Activated CD8-positive, alpha-beta T cell treated with anti-CD3 and anti-CD28 coated beads, Interleukin-2, amount 10 ng/mL, durations not matched to agents 7 days and 5 days (primary cell): ENCODE data around the gene ST3GAL2. TPM values are rescaled to one million over a fixed set of nuclear protein-coding genes. Genes with fewer than 3 reads are reported as not detected.
"Not testable (repeated sequence)": the region's sequence is repeated elsewhere in the genome, so short reads cannot be mapped to it uniquely, and the experiment has no call there.

Source experiments
- ATAC-seq: fragments of 150-1000 bp; cut with Tn5 transposase; one replicate; pipeline ENCODE4 v1.10.0; 2021; ENCODE audit warnings: moderate library complexity
- CTCF ChIA-PET: fragments of 350-600 bp; sonication (Branson Sonifier 250); formaldehyde crosslinking; loops from one replicate; lab custom pipeline; 2021; ENCODE audit warnings: antibody characterized with exemption; lab: Charles Lee
- POLR2A ChIA-PET: fragments of 350-600 bp; sonication (Branson Sonifier 250); formaldehyde crosslinking; loops from one replicate; lab custom pipeline; 2021; ENCODE audit warnings: antibody characterized with exemption; lab: Charles Lee
- DNase-seq: peaks from one replicate; pipeline ENCODE4 v3.0.0-alpha.2; 2020
- H3K27ac Mint-ChIP-seq: one replicate; pipeline ENCODE4 v1.8.0; 2021; ENCODE audit warnings: mild to moderate bottlenecking, mixed read lengths
- H3K27me3 Mint-ChIP-seq: one replicate; pipeline ENCODE4 v1.8.0; 2021; ENCODE audit warnings: low read depth, mixed read lengths
- H3K36me3 Mint-ChIP-seq: one replicate; pipeline ENCODE4 v1.8.0; 2021; ENCODE audit warnings: low read depth, mixed read lengths
- H3K4me1 Mint-ChIP-seq: one replicate; pipeline ENCODE4 v1.8.0; 2021; ENCODE audit warnings: low read depth, mixed read lengths
- H3K4me3 Mint-ChIP-seq: one replicate; pipeline ENCODE4 v1.8.0; 2021; ENCODE audit warnings: mild to moderate bottlenecking, mixed read lengths
- H3K9me3 Mint-ChIP-seq: one replicate; pipeline ENCODE4 v1.8.0; 2022; ENCODE audit warnings: mixed read lengths; ENCODE audit not compliant: insufficient read depth
- total RNA-seq, 2 experiments: library from RNA; stranded (reverse); gene quantifications; one replicate each; pipeline ENCODE4 v1.2.3, GENCODE V29; 2021

ST3GAL2 gene
- total RNA-seq, 2 experiments from 2014 or later: 34.1 to 39.0 TPM

GRCh38 chr16:70392606-70393005 is 46.3 kb downstream of the ST3GAL2 start:
- Mint-ChIP-seq H3K9me3 (no peaks in the 10 kb centered on the region), H3K27me3 (no peaks in the 10 kb centered on the region), H3K27ac (no peak overlapping the region), H3K4me3 (no peak overlapping the region), H3K4me1 (peaks cover 12% of the 10 kb centered on the region), H3K36me3 (peaks cover 11% of the 10 kb centered on the region)
- no peak for DNase-seq
- ChIA-PET POLR2A (interaction anchor here (1.3 to 3.3 kb wide), 2 partner anchors 11 to 33 kb away, joined by 3 to 13 read pairs; no protein-coding TSS in a partner anchor), CTCF (interaction anchor here (0.9 kb wide), 1 partner anchor 61 kb away, joined by 4 read pairs; the partner anchor contains the start of gene FCSK)
- ATAC-seq: no peak

DNA sequence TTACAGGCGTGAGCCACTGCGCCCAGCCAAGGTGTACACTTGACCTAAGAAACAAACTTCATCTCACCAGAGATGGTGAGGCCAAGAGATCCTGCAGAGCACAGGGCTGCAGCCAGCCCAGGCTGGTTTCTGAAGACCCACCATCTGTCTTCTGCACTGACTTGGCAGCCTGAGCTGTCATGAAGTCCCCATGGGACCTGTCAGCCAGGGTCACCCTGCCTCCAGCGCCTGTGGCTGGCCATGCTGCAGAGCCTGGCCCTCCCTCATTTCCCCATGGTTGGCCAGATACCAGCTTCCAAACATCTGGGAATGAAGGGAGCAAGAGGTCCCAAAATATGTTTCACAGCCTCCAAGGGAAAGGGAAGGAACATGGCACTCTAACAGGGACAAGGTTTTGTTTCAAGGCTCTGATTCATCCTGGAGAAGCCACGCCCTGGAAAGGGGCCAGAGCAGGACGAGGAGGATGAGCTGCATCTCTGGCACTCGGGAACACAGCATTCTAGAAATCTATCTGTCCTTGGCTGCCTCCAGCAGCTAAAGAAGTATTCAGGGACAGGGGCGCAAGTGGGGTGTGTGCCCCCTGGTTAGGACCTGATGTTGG is 46.9 kb downstream of the ST3GAL2 start:
- Mint-ChIP-seq H3K36me3 (peaks cover 11% of the 10 kb centered on the region), H3K27ac (no peak overlapping the region), H3K4me1 (peaks cover 12% of the 10 kb centered on the region), H3K27me3 (no peaks in the 10 kb centered on the region), H3K9me3 (no peaks in the 10 kb centered on the region), H3K4me3 (no peak overlapping the region)
- ChIA-PET CTCF (interaction anchor here (0.9 to 1.3 kb wide), 2 partner anchors 22 to 62 kb away, joined by 3 to 4 read pairs; partner anchors contain the start of gene FCSK), POLR2A (interaction anchor here (3.3 kb wide), 1 partner anchor 11 kb away, joined by 13 read pairs; no protein-coding TSS in a partner anchor)
- no peak for DNase-seq
- ATAC-seq: no peak

GRCh38 chr16:70391446-70391845 is 47.5 kb downstream of the ST3GAL2 start:
- no peaks in the 10 kb centered on the region for H3K9me3 Mint-ChIP-seq
- ChIA-PET POLR2A (interaction anchor here (3.3 kb wide), 1 partner anchor 10 kb away, joined by 13 read pairs; no protein-coding TSS in a partner anchor), CTCF (interaction anchor here (1.3 kb wide), 1 partner anchor 22 kb away, joined by 3 read pairs; no protein-coding TSS in a partner anchor)
- H3K27ac Mint-ChIP-seq: peak overlapping the region; percentile 18
- ATAC-seq: no peak
- no peak for DNase-seq
- H3K36me3 Mint-ChIP-seq: peaks cover 11% of the 10 kb centered on the region
- no peak overlapping the region for H3K4me3 Mint-ChIP-seq
- H3K4me1 Mint-ChIP-seq: peaks cover 12% of the 10 kb centered on the region
- H3K27me3 Mint-ChIP-seq: no peaks in the 10 kb centered on the region

DNA sequence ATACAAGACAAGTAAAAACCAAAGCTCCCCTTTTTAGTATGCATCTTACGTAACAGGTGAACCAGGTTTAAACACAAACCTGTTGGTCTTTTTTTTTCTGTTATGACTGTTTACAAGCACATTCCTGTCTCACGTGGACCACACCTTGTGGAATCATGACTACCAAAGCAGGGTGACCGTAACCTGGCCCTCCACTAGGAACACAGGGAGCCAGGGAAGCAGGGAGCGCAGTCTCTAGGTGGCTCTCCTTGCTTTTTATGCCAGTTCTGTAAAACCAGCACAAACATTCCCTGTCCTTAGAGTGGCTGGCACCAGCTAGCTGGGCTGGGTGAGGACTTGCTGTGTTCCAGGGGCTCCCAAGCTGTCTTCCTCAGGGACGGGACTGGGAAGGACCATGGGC is 48.1 kb downstream of the ST3GAL2 start:
- CTCF ChIA-PET: interaction anchor here (1.1 kb wide), 2 partner anchors 71 to 118 kb away, joined by 3 to 4 read pairs; no protein-coding TSS in a partner anchor
- Mint-ChIP-seq H3K27ac (peak overlapping the region; percentile 44), H3K4me1 (peaks cover 12% of the 10 kb centered on the region)

GRCh38 chr16:70388006-70388680 is 50.8 kb downstream of the ST3GAL2 start:
- Mint-ChIP-seq H3K27ac (no peak overlapping the region), H3K27me3 (no peaks in the 10 kb centered on the region), H3K9me3 (no peaks in the 10 kb centered on the region), H3K4me3 (no peak overlapping the region), H3K36me3 (peaks cover 10% of the 10 kb centered on the region), H3K4me1 (peaks cover 9% of the 10 kb centered on the region)
- DNase-seq: no peak
- CTCF ChIA-PET: no interaction called here
- no peak for ATAC-seq
- POLR2A ChIA-PET: interaction anchor here (1.2 kb wide), 1 partner anchor 42 kb away, joined by 3 read pairs; no protein-coding TSS in a partner anchor

More for the DNA sequence above, 48.1 kb downstream of the ST3GAL2 start:
- Mint-ChIP-seq H3K9me3 (no peaks in the 10 kb centered on the region), H3K36me3 (peaks cover 11% of the 10 kb centered on the region), H3K4me3 (no peak overlapping the region), H3K27me3 (no peaks in the 10 kb centered on the region)
- DNase-seq (no peak), ATAC-seq (no peak)
- POLR2A ChIA-PET: interaction anchor here (1.0 to 3.3 kb wide), 2 partner anchors 9 to 282 kb away, joined by 4 to 13 read pairs; no protein-coding TSS in a partner anchor

GRCh38 chr16:70386289-70386986 is 52.5 kb downstream of the ST3GAL2 start:
- H3K27me3 Mint-ChIP-seq, CTCF ChIA-PET, H3K4me3 Mint-ChIP-seq, DNase-seq, H3K27ac Mint-ChIP-seq, H3K9me3 Mint-ChIP-seq, POLR2A ChIA-PET, ATAC-seq: not testable (repeated sequence)
- Mint-ChIP-seq H3K36me3 (peaks cover 19% of the 10 kb centered on the region), H3K4me1 (peaks cover 12% of the 10 kb centered on the region)

DNA sequence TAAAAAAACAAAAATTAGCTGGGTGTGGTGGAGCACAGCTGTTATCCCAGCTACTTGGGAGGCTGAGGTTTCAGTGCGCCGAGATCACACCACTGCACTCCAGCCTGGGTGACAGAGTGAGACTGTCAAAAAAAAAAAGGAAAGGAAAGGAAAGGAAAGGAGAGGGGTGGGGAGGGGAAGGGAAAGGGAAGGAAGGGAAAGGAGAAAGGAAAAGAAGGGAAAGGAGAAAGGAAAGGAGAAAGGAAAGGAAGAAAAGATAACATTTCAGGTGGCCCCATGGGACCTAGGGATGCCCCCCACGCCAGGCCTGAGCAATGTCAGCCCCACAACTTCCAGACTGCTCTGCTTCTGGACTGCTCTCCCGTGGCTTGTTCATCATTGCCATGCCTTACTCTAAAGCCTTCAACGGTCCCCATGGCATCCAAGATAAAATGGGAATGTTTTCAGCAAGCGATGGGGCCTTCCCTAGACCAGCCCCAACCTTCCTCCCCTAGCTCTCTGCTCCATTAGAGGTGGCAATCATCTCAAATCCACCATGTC is 55.4 kb downstream of the ST3GAL2 start:
- POLR2A ChIA-PET: no interaction called here
- peaks cover 27% of the 10 kb centered on the region for H3K36me3 Mint-ChIP-seq
- ATAC-seq: no peak
- DNase-seq: no peak
- no peak overlapping the region for H3K4me3 Mint-ChIP-seq
- H3K4me1 Mint-ChIP-seq: peaks cover 9% of the 10 kb centered on the region
- no peaks in the 10 kb centered on the region for H3K9me3 Mint-ChIP-seq
- H3K27me3 Mint-ChIP-seq: no peaks in the 10 kb centered on the region
- H3K27ac Mint-ChIP-seq: no peak overlapping the region
- CTCF ChIA-PET: interaction anchor here (1.2 kb wide), 1 partner anchor 16 kb away, joined by 3 read pairs; no protein-coding TSS in a partner anchor

DNA sequence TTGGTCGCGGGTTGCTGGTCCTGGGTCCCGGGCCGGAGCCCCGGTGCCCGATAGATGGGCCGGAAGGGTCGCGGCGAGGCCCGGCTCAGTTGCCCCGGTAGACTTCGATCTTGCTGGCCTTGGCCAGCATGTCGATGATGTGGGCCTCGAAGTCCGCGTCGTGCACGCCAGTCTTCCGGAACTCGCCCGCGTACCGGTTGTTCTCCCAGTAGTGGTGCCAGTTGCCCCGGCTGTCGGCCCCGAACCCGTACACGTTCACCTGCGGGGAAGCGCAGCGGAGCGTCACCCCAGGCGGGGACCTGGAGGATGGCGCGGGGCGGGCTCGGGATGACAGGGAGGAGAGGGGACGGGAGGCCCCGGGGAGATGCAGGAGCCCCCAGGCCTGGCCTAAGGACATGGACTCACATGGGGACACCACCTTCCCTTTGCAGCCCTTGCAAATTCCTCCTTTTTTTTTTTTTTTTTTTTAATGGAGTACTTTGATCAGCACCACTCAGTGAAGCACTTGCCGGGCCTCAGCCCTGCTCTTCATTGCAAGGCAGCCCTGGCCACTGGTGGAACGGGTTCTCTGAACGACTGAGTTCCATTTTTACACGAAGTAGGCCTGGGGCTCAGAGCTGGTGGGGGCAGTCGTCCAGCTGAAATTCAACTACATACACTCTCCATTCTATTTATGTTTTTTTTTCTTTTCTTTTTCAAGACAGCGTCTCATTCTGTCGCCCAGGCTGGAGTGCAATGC is 57.1 kb downstream of the ST3GAL2 start:
- Mint-ChIP-seq H3K9me3 (no peaks in the 10 kb centered on the region), H3K4me1 (peaks cover 11% of the 10 kb centered on the region), H3K36me3 (peaks cover 29% of the 10 kb centered on the region), H3K27me3 (no peaks in the 10 kb centered on the region), H3K27ac (peak overlapping the region; percentile 98), H3K4me3 (peak overlapping the region; percentile 95)
- ATAC-seq (peak; percentile 38), DNase-seq (no peak)
- CTCF ChIA-PET: interaction anchor here (0.8 to 2.4 kb wide), 13 partner anchors 12 to 272 kb away, joined by 3 to 13 read pairs (median 5); partner anchors contain the start of genes COG4, DDX19B, FCSK and SF3B3
- POLR2A ChIA-PET: interaction anchor here (0.6 to 3.7 kb wide), 25 partner anchors 9 to 1702 kb away, joined by 3 to 30 read pairs (median 4); partner anchors contain the start of genes AARS1, COG4, DDX19A and SF3B3

GRCh38 chr16:70380919-70381603 is 57.8 kb downstream of the ST3GAL2 start:
- Mint-ChIP-seq H3K27ac (peak overlapping the region; percentile 98), H3K9me3 (no peaks in the 10 kb centered on the region), H3K27me3 (no peaks in the 10 kb centered on the region), H3K4me1 (peaks cover 15% of the 10 kb centered on the region), H3K4me3 (peak overlapping the region; percentile 95), H3K36me3 (peaks cover 32% of the 10 kb centered on the region)
- peak; percentile 95 for ATAC-seq
- POLR2A ChIA-PET: interaction anchor here (0.6 to 3.7 kb wide), 28 partner anchors 8 to 1702 kb away, joined by 3 to 30 read pairs (median 4); partner anchors contain the start of genes AARS1, COG4, DDX19A and FCSK
- peak; percentile 99 for DNase-seq
- CTCF ChIA-PET: interaction anchor here (0.8 to 2.4 kb wide), 22 partner anchors 11 to 273 kb away, joined by 3 to 13 read pairs (median 5); partner anchors contain the start of genes COG4, DDX19B, EXOSC6 and SF3B3
